WI38 (cell line): ENCODE data around the gene SH3GLB1.
A peak's percentile ranks its signal among the peaks of the same experiment; 100 is the strongest.
"Not testable (repeated sequence)": the region's sequence is repeated elsewhere in the genome, so short reads cannot be mapped to it uniquely, and the experiment has no call there.

Source experiments
- H3K4me3 ChIP-seq: 2 replicates; pipeline ENCODE4 v1.5.1; 2011; ENCODE audit warnings: low read depth, mild to moderate bottlenecking, control low read depth, low read length
- CTCF ChIP-seq: IDR thresholded peaks from 2 replicates; pipeline ENCODE4 v1.5.1; 2012; ENCODE audit warnings: low read depth, mild to moderate bottlenecking, control low read depth, low read length

SH3GLB1 gene

GRCh38 chr1:86704458-86704971 is at the start of gene SH3GLB1:
Gene SH3GLB1 (plus strand): TSS chr1:86704576. CDS start chr1:86704900, 324 bp downstream.
- peak; percentile 93 for TF ChIP-seq CTCF
- H3K4me3 ChIP-seq: peak within 1 kb of the TSS; percentile 90

GRCh38 chr1:86658381-86658780 is 46.0 kb upstream of the SH3GLB1 start:
- H3K4me3 ChIP-seq: not testable (repeated sequence)

- H3K4me3 ChIP-seq: no peak overlapping the region
- TF ChIP-seq CTCF: no peak
Measured at GRCh38 chr1:86666368-86666767, 38.0 kb upstream of the SH3GLB1 start.

- no peak overlapping the region for H3K4me3 ChIP-seq
- no peak for TF ChIP-seq CTCF
Measured at GRCh38 chr1:86687595-86687994, 16.8 kb upstream of the SH3GLB1 start.

- TF ChIP-seq CTCF: no peak
- H3K4me3 ChIP-seq: no peak overlapping the region
Measured at GRCh38 chr1:86692641-86693040, 11.7 kb upstream of the SH3GLB1 start.

GRCh38 chr1:86695400-86695799 is 9.0 kb upstream of the SH3GLB1 start:
- H3K4me3 ChIP-seq: no peak overlapping the region
- TF ChIP-seq CTCF: no peak

- no peak overlapping the region for H3K4me3 ChIP-seq
- TF ChIP-seq CTCF: no peak
Measured at GRCh38 chr1:86696522-86696921, 7.9 kb upstream of the SH3GLB1 start.

GRCh38 chr1:86699186-86699585 is 5.2 kb upstream of the SH3GLB1 start:
- no peak for TF ChIP-seq CTCF
- no peak overlapping the region for H3K4me3 ChIP-seq
